GM19099 (cell line): ENCODE results near the gene CSF3R.

Source experiments
- POLR2A ChIP-seq: IDR thresholded peaks from 3 replicates; pipeline ENCODE4 v1.6.1; 2011; ENCODE audit warnings: low read depth; ENCODE audit not compliant: insufficient read length; ENCODE audit errors: extremely low read depth

Gene CSF3R

GRCh38 chr1:36472656-36473055 lies 10.1 kb downstream of the CSF3R start:
- no peak for TF ChIP-seq POLR2A

- no peak for TF ChIP-seq POLR2A
Observed at GRCh38 chr1:36471830-36472641, 10.7 kb downstream of the CSF3R start.

- TF ChIP-seq POLR2A: no peak
Observed at GRCh38 chr1:36469163-36469562, 13.6 kb downstream of the CSF3R start.

GRCh38 chr1:36467700-36468455 lies 14.8 kb downstream of the CSF3R start:
- TF ChIP-seq POLR2A: no peak

- TF ChIP-seq POLR2A: no peak
Observed at GRCh38 chr1:36467027-36467410, 15.7 kb downstream of the CSF3R start.

- no peak for TF ChIP-seq POLR2A
Observed at GRCh38 chr1:36466370-36467026, 16.2 kb downstream of the CSF3R start.

- TF ChIP-seq POLR2A: no peak
Observed at GRCh38 chr1:36465731-36466369, 16.9 kb downstream of the CSF3R start.

- TF ChIP-seq POLR2A: no peak
Observed at GRCh38 chr1:36464605-36465393, 17.9 kb downstream of the CSF3R start.

GRCh38 chr1:36463803-36464604 lies 18.7 kb downstream of the CSF3R start, which contains the start of gene MRPS15:
Gene MRPS15, minus strand, starts transcription at chr1:36464384. Its CDS starts 109 bp downstream, at chr1:36464275.
- peak; percentile 93 for TF ChIP-seq POLR2A

- no peak for TF ChIP-seq POLR2A
Observed at GRCh38 chr1:36463463-36463802, 19.3 kb downstream of the CSF3R start.

GRCh38 chr1:36458910-36459309 lies 23.8 kb downstream of the CSF3R start:
- no peak for TF ChIP-seq POLR2A

GRCh38 chr1:36457691-36458090 lies 25.0 kb downstream of the CSF3R start:
- no peak for TF ChIP-seq POLR2A

- TF ChIP-seq POLR2A: no peak
Observed at GRCh38 chr1:36456391-36456928, 26.3 kb downstream of the CSF3R start.
